GM18505 (cell line): Measurements from ENCODE around the gene SARS2.
"Not testable (repeated sequence)": the region's sequence is repeated elsewhere in the genome, so short reads cannot be mapped to it uniquely, and the experiment has no call there.

ENCODE experiments used
- ATAC-seq: cut with Tn5 transposase; IDR thresholded peaks from one replicate; pipeline ENCODE4 v1.9.1; 2021; ENCODE audit not compliant: unreplicated experiment
- POLR2A ChIP-seq: IDR thresholded peaks from 4 replicates; pipeline ENCODE4 v1.6.1; 2011; ENCODE audit warnings: borderline replicate concordance; ENCODE audit not compliant: insufficient read depth, insufficient read length; ENCODE audit errors: extremely low read depth

SARS2 gene

GRCh38 chr19:38953677-38954076 lies 23.1 kb upstream of the SARS2 start:
- no peak for ATAC-seq
- no peak for TF ChIP-seq POLR2A

DNA sequence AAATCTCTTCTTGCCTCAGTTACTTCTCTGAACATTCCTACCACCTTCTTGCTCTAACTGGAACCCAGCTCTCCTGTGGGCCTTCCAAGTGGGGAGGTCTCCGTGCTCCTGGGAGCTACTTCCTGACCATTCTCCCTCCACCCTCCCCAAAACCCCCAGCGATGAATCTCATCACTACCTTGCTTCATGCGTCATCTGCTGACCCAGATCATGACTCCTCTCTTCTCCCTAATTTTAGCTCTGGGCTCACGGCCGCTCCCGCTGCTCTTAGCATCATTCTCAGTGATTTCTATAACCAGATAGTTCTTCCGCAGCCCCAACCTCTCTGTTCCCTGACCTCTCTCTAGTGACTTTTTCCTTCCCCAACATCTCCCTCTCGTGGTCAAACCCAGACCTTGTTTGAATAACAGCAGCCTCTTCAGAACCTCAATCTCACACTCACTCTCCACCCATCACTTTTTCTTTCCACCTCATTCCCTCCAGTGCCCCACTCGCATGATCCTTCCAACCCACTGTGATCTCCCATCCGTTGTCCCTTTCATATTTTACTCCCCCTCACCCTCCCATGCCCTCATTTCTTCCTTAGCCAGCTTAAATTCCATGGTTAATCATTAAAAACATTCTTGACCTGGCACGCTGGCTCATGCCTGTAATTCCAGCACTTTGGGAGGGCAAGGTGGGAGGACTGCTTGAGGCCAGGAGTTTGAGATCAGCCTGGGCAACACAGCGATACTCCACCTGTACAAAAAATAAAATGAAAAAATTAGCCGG lies 22.0 kb upstream of the SARS2 start:
- no peak for ATAC-seq
- no peak for TF ChIP-seq POLR2A

GRCh38 chr19:38951187-38951586 lies 20.6 kb upstream of the SARS2 start:
- no peak for TF ChIP-seq POLR2A
- no peak for ATAC-seq

GRCh38 chr19:38949580-38950367 lies 19.2 kb upstream of the SARS2 start:
- ATAC-seq, result peak; percentile 64
- peak; percentile 36 for TF ChIP-seq POLR2A

- TF ChIP-seq POLR2A, result no peak
- ATAC-seq, result no peak
These were observed 15.9 kb upstream of the SARS2 start for GRCh38 chr19:38946229-38947010.

GRCh38 chr19:38945562-38946228 lies 15.1 kb upstream of the SARS2 start:
- ATAC-seq, result no peak
- TF ChIP-seq POLR2A, result no peak

DNA sequence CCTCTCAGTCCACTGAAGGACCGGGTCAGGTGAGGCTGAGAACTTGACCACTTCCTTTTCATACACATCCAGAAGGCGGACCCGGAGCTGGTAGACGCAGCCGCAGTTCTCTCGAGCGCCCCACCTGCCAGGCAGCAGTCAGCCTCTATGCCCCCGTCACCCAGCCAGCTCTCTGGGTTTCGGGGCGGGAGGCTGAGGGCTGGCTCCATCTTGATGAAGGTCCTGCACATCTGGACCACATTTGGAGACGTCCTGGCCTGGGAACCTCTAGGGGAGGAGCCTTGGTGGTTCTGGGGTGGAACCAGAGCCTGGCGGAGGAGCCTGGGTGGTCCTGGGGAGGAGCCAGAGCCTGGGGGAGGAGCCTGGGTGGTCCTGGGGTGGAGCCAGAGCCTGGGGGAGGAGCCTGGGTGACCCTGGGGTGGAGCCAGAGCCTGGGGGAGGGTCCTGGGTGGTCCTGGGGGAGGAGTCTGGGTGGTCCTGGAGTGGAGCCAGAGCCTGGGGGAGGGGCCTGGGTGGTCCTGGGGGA lies 14.5 kb upstream of the SARS2 start:
- no peak for TF ChIP-seq POLR2A
- no peak for ATAC-seq

GRCh38 chr19:38942471-38943181 lies 12.1 kb upstream of the SARS2 start:
- TF ChIP-seq POLR2A, result no peak
- ATAC-seq, result no peak

GRCh38 chr19:38941979-38942378 lies 11.4 kb upstream of the SARS2 start:
- no peak for TF ChIP-seq POLR2A
- ATAC-seq, result no peak

- not testable (repeated sequence) for ATAC-seq
These were observed 10.9 kb upstream of the SARS2 start for GRCh38 chr19:38941466-38941865.

- ATAC-seq, result no peak
- no peak for TF ChIP-seq POLR2A
These were observed 9.4 kb upstream of the SARS2 start for GRCh38 chr19:38939957-38940356.

DNA sequence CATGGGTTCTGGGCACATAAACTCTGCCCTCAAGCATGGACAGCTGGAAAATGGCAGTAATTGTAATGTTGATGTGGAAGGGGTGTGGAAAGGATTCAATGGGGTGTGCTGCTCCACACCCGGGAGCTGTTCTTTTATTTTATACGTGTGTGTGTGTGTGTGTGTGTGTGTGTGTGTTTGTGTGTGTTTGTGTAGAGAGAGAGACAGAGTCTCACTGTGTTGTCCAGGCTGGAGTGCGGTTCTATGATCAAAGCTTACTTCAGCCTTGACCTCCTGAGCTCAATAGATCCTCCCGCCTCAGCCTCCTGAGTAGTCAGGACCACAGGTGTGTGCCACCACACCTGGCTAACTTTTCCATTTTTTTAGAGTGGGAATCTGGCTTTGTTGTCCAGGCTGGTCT lies 3.0 kb upstream of the SARS2 start:
- TF ChIP-seq POLR2A, result no peak
- no peak for ATAC-seq
